Bronchial epithelial cell (primary cell): ENCODE data around the gene WAPL. TPM values are rescaled to one million over a fixed set of nuclear protein-coding genes. Genes with fewer than 3 reads are reported as not detected.

Experiments used
- DNase-seq: peaks from one replicate; pipeline ENCODE4 v3.0.0-alpha.2; 2010; ENCODE audit warnings: low read depth
- FAIRE-seq: peaks from 2 replicates; lab custom pipeline; 2011; peaks lifted over from hg19 to GRCh38; lab: Jason Lieb, UNC
- H3K27me3 ChIP-seq: 2 replicates; pipeline ENCODE4 v1.5.1; 2011; ENCODE audit warnings: low read length; ENCODE audit not compliant: control insufficient read depth, insufficient read depth
- H3K36me3 ChIP-seq: 2 replicates; pipeline ENCODE4 v1.5.1; 2011; ENCODE audit warnings: low read length; ENCODE audit not compliant: control insufficient read depth, insufficient read depth
- H3K4me3 ChIP-seq: 2 replicates; pipeline ENCODE4 v1.5.1; 2011; ENCODE audit warnings: mild to moderate bottlenecking, low read depth, low read length, control low read depth
- total RNA-seq: library from RNA; depleted of rRNA; stranded (reverse); fragments of >200 nt; gene quantifications from 2 replicates; pipeline ENCODE4 v1.2.1, GENCODE V29; 2014
- TF ChIP-seq, protein P1 (sequence below): IDR thresholded peaks from 2 replicates; pipeline ENCODE4 v1.5.1; 2011; ENCODE audit warnings: mild to moderate bottlenecking, moderate library complexity, low read length, control low read depth, inconsistent platforms; ENCODE audit not compliant: insufficient read depth, severe bottlenecking

The WAPL gene
- total RNA-seq, 1 donor from 2014 or later = 41.9 TPM

DNA sequence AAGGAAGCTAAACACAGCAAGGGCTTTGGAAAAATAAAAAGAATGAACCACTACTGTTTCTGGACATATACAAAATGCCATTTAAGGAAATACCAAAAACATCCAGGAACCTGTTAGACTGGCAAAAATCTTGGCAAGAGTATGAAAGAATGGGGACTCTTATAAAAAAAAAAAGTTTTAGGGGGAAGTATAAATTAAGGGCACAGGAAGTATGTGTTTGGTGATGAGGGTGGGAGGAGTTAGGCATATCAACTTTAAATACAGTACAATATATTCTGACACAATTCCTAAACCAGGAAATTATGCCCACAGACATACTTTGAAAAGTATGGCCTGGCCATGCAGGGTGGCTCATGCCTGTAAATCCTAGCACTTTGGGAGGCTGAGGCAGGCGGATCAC lies 74.2 kb downstream of the WAPL start:
- no peak for DNase-seq
- Histone ChIP-seq H3K36me3 (peaks cover 6% of the 10 kb centered on the region), H3K27me3 (no peaks in the 10 kb centered on the region), H3K4me3 (no peak overlapping the region)
- TF ChIP-seq, protein P1, sequence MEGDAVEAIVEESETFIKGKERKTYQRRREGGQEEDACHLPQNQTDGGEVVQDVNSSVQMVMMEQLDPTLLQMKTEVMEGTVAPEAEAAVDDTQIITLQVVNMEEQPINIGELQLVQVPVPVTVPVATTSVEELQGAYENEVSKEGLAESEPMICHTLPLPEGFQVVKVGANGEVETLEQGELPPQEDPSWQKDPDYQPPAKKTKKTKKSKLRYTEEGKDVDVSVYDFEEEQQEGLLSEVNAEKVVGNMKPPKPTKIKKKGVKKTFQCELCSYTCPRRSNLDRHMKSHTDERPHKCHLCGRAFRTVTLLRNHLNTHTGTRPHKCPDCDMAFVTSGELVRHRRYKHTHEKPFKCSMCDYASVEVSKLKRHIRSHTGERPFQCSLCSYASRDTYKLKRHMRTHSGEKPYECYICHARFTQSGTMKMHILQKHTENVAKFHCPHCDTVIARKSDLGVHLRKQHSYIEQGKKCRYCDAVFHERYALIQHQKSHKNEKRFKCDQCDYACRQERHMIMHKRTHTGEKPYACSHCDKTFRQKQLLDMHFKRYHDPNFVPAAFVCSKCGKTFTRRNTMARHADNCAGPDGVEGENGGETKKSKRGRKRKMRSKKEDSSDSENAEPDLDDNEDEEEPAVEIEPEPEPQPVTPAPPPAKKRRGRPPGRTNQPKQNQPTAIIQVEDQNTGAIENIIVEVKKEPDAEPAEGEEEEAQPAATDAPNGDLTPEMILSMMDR = no peak
- FAIRE-seq = no peak

DNA sequence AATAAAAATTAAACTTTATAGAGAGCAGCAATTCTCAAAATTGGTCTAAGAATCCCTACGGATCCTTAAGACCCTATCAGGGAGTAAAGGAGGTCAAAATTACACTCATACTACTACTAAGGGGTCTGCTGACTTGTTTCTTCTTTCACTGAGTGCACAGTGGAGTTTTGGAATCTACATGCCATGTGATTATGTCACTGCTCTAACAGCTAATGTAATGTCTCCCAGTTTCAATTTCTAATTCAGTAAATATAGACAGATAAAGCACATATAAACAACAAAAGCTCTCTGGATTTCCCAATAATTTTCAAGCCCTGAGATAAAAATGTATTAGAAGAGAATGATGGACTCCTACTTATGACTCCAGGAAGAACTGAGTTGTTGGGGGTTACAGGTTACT lies 74.6 kb downstream of the WAPL start:
- peaks cover 6% of the 10 kb centered on the region for H3K36me3 ChIP-seq

GRCh38 chr10:86446440-86446839 lies 75.2 kb downstream of the WAPL start:
- peaks cover 3% of the 10 kb centered on the region for H3K36me3 ChIP-seq
- TF ChIP-seq, protein P1 = no peak
- FAIRE-seq (no peak), DNase-seq (no peak)
- H3K4me3 ChIP-seq = no peak overlapping the region
- no peaks in the 10 kb centered on the region for H3K27me3 ChIP-seq

More for the DNA sequence above, 74.6 kb downstream of the WAPL start:
- TF ChIP-seq, protein P1 = no peak
- DNase-seq (no peak), FAIRE-seq (no peak)
- Histone ChIP-seq H3K27me3 (no peaks in the 10 kb centered on the region), H3K4me3 (no peak overlapping the region)

DNA sequence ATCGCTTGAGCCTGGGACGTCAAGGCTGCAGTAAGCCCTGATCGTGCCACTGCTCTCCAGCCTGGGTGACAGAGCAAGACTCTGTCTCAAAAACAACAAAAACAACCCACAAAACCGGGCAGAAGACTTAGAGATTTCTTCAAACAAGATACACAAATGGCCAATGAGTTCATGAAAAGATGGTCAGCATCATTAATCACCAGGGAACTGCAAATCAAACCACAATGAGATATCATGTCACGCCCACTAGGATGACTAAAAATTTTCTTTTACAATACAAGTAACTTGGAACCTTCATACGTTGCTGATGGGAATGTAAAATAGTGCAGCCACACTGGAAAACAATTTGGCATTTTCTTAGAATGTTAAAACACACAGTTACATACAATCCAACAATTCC lies 77.7 kb downstream of the WAPL start:
- TF ChIP-seq, protein P1 = no peak
- H3K36me3 ChIP-seq = peaks cover 4% of the 10 kb centered on the region
- FAIRE-seq (no peak), DNase-seq (peak; percentile 65)
- H3K27me3 ChIP-seq = no peaks in the 10 kb centered on the region
- no peak overlapping the region for H3K4me3 ChIP-seq

DNA sequence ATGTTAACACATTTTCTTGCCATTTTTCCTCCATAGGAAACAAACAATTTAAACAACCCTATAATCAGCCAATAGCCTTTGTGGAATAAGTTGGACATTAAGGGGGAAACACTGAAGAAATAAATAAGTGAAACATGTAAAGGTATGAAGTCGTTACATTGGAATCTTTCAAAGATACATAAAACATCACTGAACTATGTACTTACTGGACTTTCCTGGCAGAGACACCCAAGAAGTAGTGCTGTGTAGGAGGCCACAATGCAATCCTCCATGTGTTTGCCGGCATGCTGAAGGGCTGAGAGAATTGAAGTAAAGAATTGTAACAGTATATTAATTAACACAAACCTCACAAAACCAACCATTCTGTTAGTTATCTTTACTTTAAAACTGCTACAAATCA lies 78.5 kb downstream of the WAPL start:
- DNase-seq (peak; percentile 12), FAIRE-seq (no peak)
- TF ChIP-seq, protein P1 = no peak
- Histone ChIP-seq H3K36me3 (peaks cover 4% of the 10 kb centered on the region), H3K4me3 (no peak overlapping the region), H3K27me3 (no peaks in the 10 kb centered on the region)
